K562 (cell line): Measurements from ENCODE around the gene PHF14.

ENCODE experiments used
- BHLHE40 ChIP-seq: IDR thresholded peaks from 2 replicates; pipeline ENCODE4 v1.6.1; 2011; ENCODE audit warnings: low read length, improper control_type of control experiment
- GTF2B ChIP-seq: IDR thresholded peaks from 2 replicates; pipeline ENCODE4 v1.6.1; 2011; ENCODE audit not compliant: insufficient read length; ENCODE audit errors: extremely low read depth
- JUN ChIP-seq, 2 experiments: sonication (generic) in 1 of 2; formaldehyde crosslinking in 1 of 2; IDR thresholded peaks; 2 replicates each; pipeline versions ENCODE4 v1.6.1 to v1.8.0; 2012 to 2022; ENCODE audit warnings: borderline replicate concordance in 2 of 2, mild to moderate bottlenecking in 2 of 2, improper control_type of control experiment in 1 of 2, low read depth in 1 of 2, low read length in 1 of 2, missing genetic modification reagents in 1 of 2
- MAX ChIP-seq: sonication (generic); formaldehyde crosslinking; IDR thresholded peaks from 2 replicates; pipeline ENCODE4 v1.9.0; 2022; ENCODE audit warnings: mild to moderate bottlenecking, missing genetic modification reagents
- NR4A1 ChIP-seq, 2 experiments: fragments of 250-450 bp in 1 of 2; fragments of 450-650 bp in 1 of 2; sonication (Bioruptor Pico) in 1 of 2; IDR thresholded peaks; 2 replicates each; pipeline versions ENCODE4 v1.4.0 to v1.6.1; 2016 to 2020; ENCODE audit warnings: mild to moderate bottlenecking in 2 of 2, missing compliant biosample characterization in 1 of 2, missing genetic modification characterization in 1 of 2, moderate library complexity in 1 of 2
- POLR2A ChIP-seq: fragments of 450-650 bp; conservative IDR thresholded peaks from 2 replicates; pipeline ENCODE4 v1.6.1; 2016
- PYGO2 ChIP-seq: fragments of 450-650 bp; IDR thresholded peaks from 2 replicates; pipeline ENCODE4 v1.6.1; 2016; ENCODE audit warnings: mild to moderate bottlenecking, missing genetic modification characterization, moderate library complexity, missing compliant biosample characterization
- SRF ChIP-seq, 2 experiments: fragments of 250-450, 450-650 bp in 1 of 2; sonication (Bioruptor Pico) in 1 of 2; sonication (generic) in 1 of 2; formaldehyde crosslinking; IDR thresholded peaks; 2 replicates each; pipeline versions ENCODE4 v1.5.0 to v1.5.1; 2020 to 2022; ENCODE audit warnings: mild to moderate bottlenecking in 1 of 2, missing genetic modification reagents in 1 of 2
- STAT5B ChIP-seq: fragments of 250-450 bp; sonication (Bioruptor Pico); IDR thresholded peaks from 2 replicates; pipeline ENCODE4 v1.8.0; 2021; ENCODE audit warnings: mild to moderate bottlenecking, inconsistent platforms
- TRIM25 ChIP-seq: fragments of 450-650 bp; IDR thresholded peaks from 2 replicates; pipeline ENCODE4 v1.7.0; 2016; ENCODE audit warnings: borderline replicate concordance
- ZBED1 ChIP-seq: IDR thresholded peaks from 2 replicates; pipeline ENCODE4 v1.6.1; 2014
- TF ChIP-seq, protein P1 (sequence below): fragments of 250-450 bp; sonication (Bioruptor Pico); IDR thresholded peaks from 2 replicates; pipeline ENCODE4 v1.8.0; 2021; ENCODE audit warnings: mild to moderate bottlenecking, moderate library complexity
- TF ChIP-seq, protein P2 (sequence below), 3 experiments: IDR thresholded peaks in 2 of 3; conservative IDR thresholded peaks in 1 of 3; 2 replicates each; pipeline ENCODE4 v1.5.1; 2011 to 2012; ENCODE audit warnings: low read length in 3 of 3, mild to moderate bottlenecking in 3 of 3, control low read depth in 2 of 3, improper control_type of control experiment in 1 of 3, inconsistent platforms in 1 of 3, low read depth in 1 of 3, mixed read lengths in 1 of 3, moderate library complexity in 1 of 3; ENCODE audit not compliant: insufficient read depth in 2 of 3
- TF ChIP-seq, protein P3 (sequence below): fragments of 250-450 bp; sonication (Bioruptor Pico); IDR thresholded peaks from 2 replicates; pipeline ENCODE4 v1.8.0; 2022; ENCODE audit warnings: inconsistent platforms, mild to moderate bottlenecking, moderate library complexity, borderline replicate concordance

- TF ChIP-seq, protein P1, sequence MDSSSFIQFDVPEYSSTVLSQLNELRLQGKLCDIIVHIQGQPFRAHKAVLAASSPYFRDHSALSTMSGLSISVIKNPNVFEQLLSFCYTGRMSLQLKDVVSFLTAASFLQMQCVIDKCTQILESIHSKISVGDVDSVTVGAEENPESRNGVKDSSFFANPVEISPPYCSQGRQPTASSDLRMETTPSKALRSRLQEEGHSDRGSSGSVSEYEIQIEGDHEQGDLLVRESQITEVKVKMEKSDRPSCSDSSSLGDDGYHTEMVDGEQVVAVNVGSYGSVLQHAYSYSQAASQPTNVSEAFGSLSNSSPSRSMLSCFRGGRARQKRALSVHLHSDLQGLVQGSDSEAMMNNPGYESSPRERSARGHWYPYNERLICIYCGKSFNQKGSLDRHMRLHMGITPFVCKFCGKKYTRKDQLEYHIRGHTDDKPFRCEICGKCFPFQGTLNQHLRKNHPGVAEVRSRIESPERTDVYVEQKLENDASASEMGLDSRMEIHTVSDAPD, result no peak
- TF ChIP-seq, protein P2, sequence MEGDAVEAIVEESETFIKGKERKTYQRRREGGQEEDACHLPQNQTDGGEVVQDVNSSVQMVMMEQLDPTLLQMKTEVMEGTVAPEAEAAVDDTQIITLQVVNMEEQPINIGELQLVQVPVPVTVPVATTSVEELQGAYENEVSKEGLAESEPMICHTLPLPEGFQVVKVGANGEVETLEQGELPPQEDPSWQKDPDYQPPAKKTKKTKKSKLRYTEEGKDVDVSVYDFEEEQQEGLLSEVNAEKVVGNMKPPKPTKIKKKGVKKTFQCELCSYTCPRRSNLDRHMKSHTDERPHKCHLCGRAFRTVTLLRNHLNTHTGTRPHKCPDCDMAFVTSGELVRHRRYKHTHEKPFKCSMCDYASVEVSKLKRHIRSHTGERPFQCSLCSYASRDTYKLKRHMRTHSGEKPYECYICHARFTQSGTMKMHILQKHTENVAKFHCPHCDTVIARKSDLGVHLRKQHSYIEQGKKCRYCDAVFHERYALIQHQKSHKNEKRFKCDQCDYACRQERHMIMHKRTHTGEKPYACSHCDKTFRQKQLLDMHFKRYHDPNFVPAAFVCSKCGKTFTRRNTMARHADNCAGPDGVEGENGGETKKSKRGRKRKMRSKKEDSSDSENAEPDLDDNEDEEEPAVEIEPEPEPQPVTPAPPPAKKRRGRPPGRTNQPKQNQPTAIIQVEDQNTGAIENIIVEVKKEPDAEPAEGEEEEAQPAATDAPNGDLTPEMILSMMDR (IDR thresholded peaks at IDR 0.05 in 2 of 3, conservative IDR thresholded peaks at IDR 0.05 in 1 of 3; ENCODE audit: insufficient read depth in 2 of 3, low read depth in 1 of 3, low read length in 3 of 3), result no peak
- TF ChIP-seq TRIM25 (no peak), GTF2B (no peak), BHLHE40 (no peak), MAX (CRISPR knock-in tag) (no peak), POLR2A (no peak), JUN (IDR thresholded peaks at IDR 0.05; ENCODE audit: borderline replicate concordance, low read depth, low read length) (no peak), JUN (CRISPR knock-in tag; IDR thresholded peaks at IDR 0.05; ENCODE audit: borderline replicate concordance) (no peak), SRF (CRISPR knock-in tag; IDR thresholded peaks at IDR 0.05) (no peak), NR4A1 (CRISPR knock-in tag; IDR thresholded peaks at IDR 0.05) (no peak), NR4A1 (tag; IDR thresholded peaks at IDR 0.05) (no peak), PYGO2 (tag) (no peak), ZBED1 (no peak), STAT5B (CRISPR knock-in tag) (no peak)
- TF ChIP-seq, protein P3, sequence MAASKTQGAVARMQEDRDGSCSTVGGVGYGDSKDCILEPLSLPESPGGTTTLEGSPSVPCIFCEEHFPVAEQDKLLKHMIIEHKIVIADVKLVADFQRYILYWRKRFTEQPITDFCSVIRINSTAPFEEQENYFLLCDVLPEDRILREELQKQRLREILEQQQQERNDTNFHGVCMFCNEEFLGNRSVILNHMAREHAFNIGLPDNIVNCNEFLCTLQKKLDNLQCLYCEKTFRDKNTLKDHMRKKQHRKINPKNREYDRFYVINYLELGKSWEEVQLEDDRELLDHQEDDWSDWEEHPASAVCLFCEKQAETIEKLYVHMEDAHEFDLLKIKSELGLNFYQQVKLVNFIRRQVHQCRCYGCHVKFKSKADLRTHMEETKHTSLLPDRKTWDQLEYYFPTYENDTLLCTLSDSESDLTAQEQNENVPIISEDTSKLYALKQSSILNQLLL (CRISPR knock-in tag), result no peak
These were observed 211.6 kb downstream of the PHF14 start for GRCh38 chr7:11185179-11185815.
